ENCODE results near the gene SHROOM1.

SHROOM1 gene

GRCh38 chr5:132776131-132776937, 54.1 kb downstream of the SHROOM1 start:
- TF ChIP-seq ZFX (IDR thresholded peaks at IDR 0.05; ENCODE audit: borderline replicate concordance) (no peak), CTCF (IDR thresholded peaks at IDR 0.05) (no peak)
- peak overlapping the region; percentile 52 for H3K27ac ChIP-seq

DNA sequence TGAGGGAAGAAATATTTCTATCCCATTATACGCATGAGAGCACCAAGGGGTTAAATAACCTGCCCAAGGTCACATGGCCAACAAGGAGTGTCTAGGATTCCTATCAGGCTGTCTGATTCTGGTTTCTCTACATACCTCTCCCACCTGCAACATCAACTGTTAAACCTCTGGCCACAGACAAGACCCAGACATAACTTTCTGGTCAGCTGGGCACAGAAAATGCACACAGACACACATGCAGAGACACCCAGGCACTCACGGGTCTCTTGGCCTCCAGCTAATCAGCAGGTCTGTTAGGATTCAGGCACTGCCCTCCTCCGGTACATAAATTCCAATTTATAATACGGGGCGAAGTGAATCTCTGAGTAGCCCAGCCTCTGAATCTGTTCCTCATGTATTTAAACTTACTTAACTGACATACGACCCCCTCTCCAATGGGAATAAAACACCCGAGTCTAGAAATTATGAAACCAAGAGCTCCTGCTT, 54.9 kb downstream of the SHROOM1 start:
- TF ChIP-seq ZFX (IDR thresholded peaks at IDR 0.05; ENCODE audit: borderline replicate concordance) (no peak), CTCF (IDR thresholded peaks at IDR 0.05) (no peak)
- no peak overlapping the region for H3K27ac ChIP-seq

GRCh38 chr5:132774896-132775295, 55.6 kb downstream of the SHROOM1 start:
- TF ChIP-seq ZFX (IDR thresholded peaks at IDR 0.05; ENCODE audit: borderline replicate concordance) (no peak), CTCF (IDR thresholded peaks at IDR 0.05) (no peak)
- H3K27ac ChIP-seq: no peak overlapping the region

- no peak for TF ChIP-seq CTCF (IDR thresholded peaks at IDR 0.05)
- TF ChIP-seq ZFX (IDR thresholded peaks at IDR 0.05; ENCODE audit: borderline replicate concordance): no peak
- no peak overlapping the region for H3K27ac ChIP-seq
These were observed 56.0 kb downstream of the SHROOM1 start for GRCh38 chr5:132774406-132774805.

- TF ChIP-seq ZFX (IDR thresholded peaks at IDR 0.05; ENCODE audit: borderline replicate concordance) (no peak), CTCF (IDR thresholded peaks at IDR 0.05) (no peak)
- no peak overlapping the region for H3K27ac ChIP-seq
These were observed 56.7 kb downstream of the SHROOM1 start for GRCh38 chr5:132773601-132774355.

GRCh38 chr5:132773114-132773513, 57.3 kb downstream of the SHROOM1 start:
- no peak for TF ChIP-seq ZFX (IDR thresholded peaks at IDR 0.05; ENCODE audit: borderline replicate concordance)
- no peak for TF ChIP-seq CTCF (IDR thresholded peaks at IDR 0.05)
- H3K27ac ChIP-seq: no peak overlapping the region

All from 22Rv1 (cell line).